Erythroblast (primary cell): ENCODE results near the gene CARD14.

Experiments
- GATA1 ChIP-seq: IDR thresholded peaks from 2 replicates; pipeline ENCODE4 v1.6.1; 2011; ENCODE audit warnings: low read depth, mild to moderate bottlenecking, control low read depth, low read length, moderate library complexity
- POLR2A ChIP-seq: IDR thresholded peaks from 2 replicates; pipeline ENCODE4 v1.6.1; 2011; ENCODE audit warnings: mild to moderate bottlenecking, low read length

DNA sequence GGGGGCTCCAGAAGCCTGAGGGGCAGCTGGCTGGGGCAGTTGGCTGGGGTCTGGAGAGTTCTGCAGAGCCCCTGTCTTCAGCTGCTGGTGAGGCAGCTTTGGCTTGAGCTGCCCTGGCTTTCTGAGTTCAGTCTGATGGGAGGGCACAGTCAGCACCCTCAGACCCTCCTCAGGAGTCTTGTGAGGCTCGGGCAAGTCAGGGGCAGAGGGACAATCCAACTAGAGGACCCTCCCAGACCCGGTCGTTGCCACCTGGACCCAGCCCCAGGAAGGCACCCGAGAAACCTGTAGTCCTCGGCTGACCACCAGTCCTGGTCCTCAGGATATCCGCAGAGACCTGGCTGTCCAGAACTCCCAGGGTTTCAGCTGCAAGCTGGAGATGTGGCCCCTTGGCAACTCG, 1.9 kb downstream of the CARD14 start:
- TF ChIP-seq POLR2A (no peak), GATA1 (no peak)
